GM19099 (cell line): ENCODE measurements around the gene ZC3H15.

ENCODE experiments used
- POLR2A ChIP-seq: IDR thresholded peaks from 3 replicates; pipeline ENCODE4 v1.6.1; 2011; ENCODE audit warnings: low read depth; ENCODE audit not compliant: insufficient read length; ENCODE audit errors: extremely low read depth

The ZC3H15 gene

GRCh38 chr2:186485576-186485870 is 537 bp upstream of the ZC3H15 start:
- no peak for TF ChIP-seq POLR2A

DNA sequence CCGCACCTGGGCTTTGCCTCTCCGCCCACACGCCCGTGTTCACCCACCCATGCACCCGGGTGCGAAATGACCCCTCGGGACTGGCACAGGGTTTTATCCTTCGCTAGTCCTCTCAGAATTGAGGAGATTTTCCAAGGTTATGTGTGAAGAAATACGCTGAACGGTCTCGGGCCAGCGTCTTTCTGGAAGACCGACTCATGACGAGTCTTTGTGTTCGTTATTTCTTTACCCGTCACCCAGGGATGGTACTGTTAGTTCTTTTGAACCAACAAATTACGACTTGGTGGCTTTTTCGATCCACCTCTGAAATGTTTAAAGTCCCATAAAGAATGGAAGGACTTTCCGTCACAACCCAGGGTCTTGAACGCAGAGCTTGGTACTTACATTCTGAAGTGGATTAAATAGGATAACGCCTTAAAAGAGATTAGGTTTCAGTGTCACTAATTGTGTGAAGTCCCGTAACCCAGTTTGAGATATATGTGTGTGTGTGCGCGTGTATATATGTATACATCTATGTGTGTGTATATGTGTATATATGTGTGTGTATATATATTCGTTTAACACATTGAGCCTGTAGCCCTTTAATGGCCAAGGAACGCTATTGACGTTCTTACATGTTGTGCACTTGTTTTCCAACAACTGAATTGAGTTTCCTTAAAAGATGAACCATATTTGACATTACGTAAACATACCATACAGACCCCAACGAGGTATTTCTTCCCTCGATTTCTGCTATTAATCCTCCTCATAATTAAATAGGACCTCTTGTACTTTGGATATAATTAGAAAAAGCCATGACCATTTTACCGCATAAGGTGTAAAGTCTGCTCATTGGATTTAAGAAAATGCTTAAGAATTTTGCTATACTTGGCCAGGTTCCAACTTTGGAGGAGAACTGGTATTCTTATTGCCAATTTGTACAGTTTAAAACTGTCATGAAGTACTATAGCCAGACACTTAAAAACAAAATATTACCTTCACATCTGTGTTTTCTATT is 889 bp downstream of the ZC3H15 start:
- no peak for TF ChIP-seq POLR2A

DNA sequence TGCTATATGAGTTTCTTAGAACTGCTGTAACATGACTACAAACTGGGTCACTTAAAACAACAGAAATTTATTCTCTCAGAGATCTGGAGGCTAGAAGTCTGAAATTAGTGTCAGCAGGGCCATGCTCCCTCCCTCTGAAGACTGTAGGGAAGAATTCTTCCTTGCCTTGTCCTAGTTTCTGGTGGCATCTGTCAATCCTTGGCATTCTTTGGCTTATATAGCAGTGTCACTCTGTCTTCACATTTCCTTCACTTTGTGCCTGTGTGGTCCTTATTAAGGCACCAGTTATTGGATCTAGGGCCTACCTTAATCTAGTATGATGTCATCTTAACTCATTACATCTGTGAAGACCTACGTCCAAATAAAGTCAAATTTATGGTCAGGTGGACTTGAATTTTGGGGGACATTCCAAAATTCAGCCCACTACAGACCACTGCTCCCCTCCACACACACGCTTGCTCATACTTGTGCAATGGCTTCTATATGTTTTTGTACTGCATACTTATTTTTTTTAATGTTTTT is 7.6 kb downstream of the ZC3H15 start:
- TF ChIP-seq POLR2A, result no peak

- TF ChIP-seq POLR2A, result no peak
These were observed 10.3 kb downstream of the ZC3H15 start for GRCh38 chr2:186496401-186496800.

- TF ChIP-seq POLR2A, result no peak
These were observed 11.9 kb downstream of the ZC3H15 start for GRCh38 chr2:186497928-186498327.

DNA sequence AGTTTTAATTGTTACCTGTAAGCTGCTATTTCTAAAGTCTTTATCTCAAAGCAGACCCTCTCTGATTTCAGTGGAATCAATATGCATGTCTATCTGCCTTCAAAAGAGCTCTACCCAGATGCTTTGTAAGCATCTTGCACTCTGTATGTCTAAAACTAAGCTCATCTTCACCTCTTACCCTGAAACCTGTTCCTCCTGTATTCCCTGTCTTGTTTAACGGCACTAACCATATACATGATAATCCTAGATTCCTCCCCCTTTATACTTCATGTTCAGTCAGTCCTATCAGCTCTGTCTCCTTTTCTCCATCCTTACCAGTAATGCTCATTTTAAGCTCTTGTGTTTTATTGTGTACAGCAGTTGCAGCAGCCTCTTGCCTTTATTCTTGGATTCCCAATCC is 12.8 kb downstream of the ZC3H15 start:
- no peak for TF ChIP-seq POLR2A

- TF ChIP-seq POLR2A, result no peak
These were observed 18.0 kb downstream of the ZC3H15 start for GRCh38 chr2:186503827-186504606.

- no peak for TF ChIP-seq POLR2A
These were observed 22.2 kb downstream of the ZC3H15 start for GRCh38 chr2:186508263-186508662.

GRCh38 chr2:186515376-186515775 is 29.3 kb downstream of the ZC3H15 start:
- TF ChIP-seq POLR2A, result no peak

GRCh38 chr2:186516396-186516795 is 30.3 kb downstream of the ZC3H15 start:
- TF ChIP-seq POLR2A, result no peak

- TF ChIP-seq POLR2A, result no peak
These were observed 31.0 kb downstream of the ZC3H15 start for GRCh38 chr2:186517090-186517489.

DNA sequence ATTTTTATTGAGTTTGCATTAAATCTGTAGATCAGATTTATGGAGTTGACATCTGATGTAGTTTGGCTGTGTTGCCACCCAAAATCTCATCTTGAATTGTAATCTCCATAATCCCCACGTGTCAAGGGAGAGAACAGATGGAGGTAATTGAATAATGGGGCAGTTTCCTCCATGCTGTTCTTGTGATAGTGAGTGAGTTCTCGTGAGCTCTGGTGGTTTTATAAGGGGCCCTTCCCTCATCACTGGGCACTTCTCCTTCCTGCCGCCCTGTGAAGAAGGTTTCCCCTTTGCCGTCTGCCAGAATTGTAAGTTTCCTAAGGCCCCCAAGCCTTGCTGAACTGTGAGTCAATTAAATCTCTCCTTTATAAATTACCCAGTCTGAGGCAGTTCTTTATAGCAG is 32.2 kb downstream of the ZC3H15 start:
- TF ChIP-seq POLR2A, result no peak

GRCh38 chr2:186518945-186519344 is 32.9 kb downstream of the ZC3H15 start:
- no peak for TF ChIP-seq POLR2A

- TF ChIP-seq POLR2A, result no peak
These were observed 36.4 kb downstream of the ZC3H15 start for GRCh38 chr2:186522450-186522849.

- no peak for TF ChIP-seq POLR2A
These were observed 37.7 kb downstream of the ZC3H15 start for GRCh38 chr2:186523791-186524190.

DNA sequence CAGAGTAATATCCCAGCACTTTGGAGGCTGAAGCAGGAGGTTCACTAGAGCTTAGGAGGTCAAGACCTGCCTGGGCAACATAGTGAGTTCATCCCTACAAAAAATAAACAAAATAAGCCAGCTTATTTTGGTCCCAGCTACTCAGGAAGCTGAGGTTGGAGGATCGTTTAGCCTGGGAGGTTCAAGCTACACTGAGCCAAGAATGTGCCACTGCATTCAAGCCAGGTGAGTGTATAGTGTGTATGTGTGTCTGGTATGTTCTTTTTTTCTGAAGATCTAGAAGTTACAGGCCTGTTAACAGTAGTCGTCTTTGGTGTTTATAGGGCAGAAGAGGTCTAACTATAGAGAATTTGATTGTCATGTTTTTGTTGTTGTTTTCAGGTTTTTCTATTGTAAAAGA is 40.2 kb downstream of the ZC3H15 start:
- TF ChIP-seq POLR2A, result no peak
